H9 (cell line): ENCODE data around the gene GUCY1A1. TPM values are rescaled to one million over a fixed set of nuclear protein-coding genes. Genes with fewer than 3 reads are reported as not detected.

Experiments
- DNase-seq: peaks from one replicate; pipeline ENCODE4 v3.0.0-alpha.2; 2017
- H2AFZ ChIP-seq: one replicate; pipeline ENCODE4 v1.6.1; 2013; ENCODE audit warnings: mild to moderate bottlenecking, low read length, control low read depth, moderate library complexity
- H2AK5ac ChIP-seq: 2 replicates; pipeline ENCODE4 v1.6.1; 2013; ENCODE audit warnings: low read length, control low read depth, mixed read lengths; ENCODE audit not compliant: insufficient read length
- H2BK120ac ChIP-seq: one replicate; pipeline ENCODE4 v1.6.1; 2013; ENCODE audit warnings: low read depth, mild to moderate bottlenecking, low read length, control low read depth, inconsistent platforms; ENCODE audit not compliant: poor library complexity, severe bottlenecking
- H2BK12ac ChIP-seq: 2 replicates; pipeline ENCODE4 v1.6.1; 2013; ENCODE audit warnings: low read length, control low read depth, mixed read lengths, low read depth; ENCODE audit not compliant: insufficient read length
- H2BK15ac ChIP-seq: 2 replicates; pipeline ENCODE4 v1.6.1; 2013; ENCODE audit warnings: low read depth, low read length, control low read depth
- H2BK20ac ChIP-seq: one replicate; pipeline ENCODE4 v1.6.1; 2013; ENCODE audit warnings: low read depth, mild to moderate bottlenecking, low read length, control low read depth, inconsistent platforms; ENCODE audit not compliant: poor library complexity, severe bottlenecking
- H2BK5ac ChIP-seq: 2 replicates; pipeline ENCODE4 v1.6.1; 2013; ENCODE audit warnings: low read length, control low read depth, mixed read lengths; ENCODE audit not compliant: insufficient read length
- H3K14ac ChIP-seq: 2 replicates; pipeline ENCODE4 v1.6.1; 2013; ENCODE audit warnings: low read length, control low read depth; ENCODE audit not compliant: insufficient read depth
- H3K18ac ChIP-seq: 2 replicates; pipeline ENCODE4 v1.6.1; 2013; ENCODE audit warnings: low read depth, mild to moderate bottlenecking, mixed read lengths, low read length, control low read depth; ENCODE audit not compliant: insufficient read length
- H3K23ac ChIP-seq: 2 replicates; pipeline ENCODE4 v1.6.1; 2013; ENCODE audit warnings: low read length, control low read depth, mixed read lengths, low read depth; ENCODE audit not compliant: insufficient read length
- H3K23me2 ChIP-seq: 2 replicates; pipeline ENCODE4 v1.6.1; 2013; ENCODE audit warnings: low read depth, mild to moderate bottlenecking, mixed read lengths, low read length, control low read depth; ENCODE audit not compliant: insufficient read length, poor library complexity, severe bottlenecking
- H3K27ac ChIP-seq: 2 replicates; pipeline ENCODE4 v1.5.1; 2013; ENCODE audit warnings: low read length, control low read depth, mixed read lengths, low read depth; ENCODE audit not compliant: insufficient read length
- H3K27me3 ChIP-seq: 2 replicates; pipeline ENCODE4 v1.6.1; 2013; ENCODE audit warnings: low read length, control low read depth, inconsistent platforms; ENCODE audit not compliant: insufficient read depth
- H3K4ac ChIP-seq: 2 replicates; pipeline ENCODE4 v1.6.1; 2013; ENCODE audit warnings: low read depth, mild to moderate bottlenecking, control low read depth, inconsistent platforms, low read length, moderate library complexity
- H3K4me1 ChIP-seq: 2 replicates; pipeline ENCODE4 v1.6.1; 2013; ENCODE audit warnings: low read length, control low read depth, inconsistent platforms; ENCODE audit not compliant: insufficient read depth
- H3K4me2 ChIP-seq: 2 replicates; pipeline ENCODE4 v1.6.1; 2013; ENCODE audit warnings: low read length, control low read depth, mixed read lengths; ENCODE audit not compliant: insufficient read length, insufficient read depth
- H3K56ac ChIP-seq: 2 replicates; pipeline ENCODE4 v1.6.1; 2013; ENCODE audit warnings: low read depth, mild to moderate bottlenecking, mixed read lengths, low read length, control low read depth; ENCODE audit not compliant: insufficient read length
- H3K79me1 ChIP-seq: 2 replicates; pipeline ENCODE4 v1.6.1; 2013; ENCODE audit warnings: low read depth, mild to moderate bottlenecking, moderate library complexity, low read length, control low read depth, inconsistent platforms; ENCODE audit not compliant: insufficient read depth, poor library complexity, severe bottlenecking
- H3K79me2 ChIP-seq: 2 replicates; pipeline ENCODE4 v1.6.1; 2013; ENCODE audit warnings: low read length, control low read depth, inconsistent platforms; ENCODE audit not compliant: insufficient read depth
- H3K9ac ChIP-seq: 2 replicates; pipeline ENCODE4 v1.6.1; 2013; ENCODE audit warnings: low read length, control low read depth, mixed read lengths; ENCODE audit not compliant: insufficient read length; ENCODE audit errors: extremely low read depth
- H3K9me3 ChIP-seq: one replicate; pipeline ENCODE4 v1.6.1; 2013; ENCODE audit warnings: low read depth, low read length, inconsistent platforms; ENCODE audit not compliant: control insufficient read depth
- H3T11ph ChIP-seq: one replicate; pipeline ENCODE4 v1.6.1; 2013; ENCODE audit warnings: mild to moderate bottlenecking, low read length, control low read depth, inconsistent platforms
- H4K20me1 ChIP-seq: one replicate; pipeline ENCODE4 v1.6.1; 2013; ENCODE audit not compliant: control insufficient read depth, insufficient read length, insufficient read depth
- H4K5ac ChIP-seq: 2 replicates; pipeline ENCODE4 v1.6.1; 2013; ENCODE audit warnings: low read depth, mild to moderate bottlenecking, mixed read lengths, low read length, control low read depth; ENCODE audit not compliant: insufficient read length
- H4K8ac ChIP-seq: replicated peaks from 2 replicates; pipeline ENCODE4 v1.6.1; 2013; ENCODE audit warnings: low read length, control low read depth, mixed read lengths, low read depth; ENCODE audit not compliant: insufficient read length
- H4K91ac ChIP-seq: 2 replicates; pipeline ENCODE4 v1.6.1; 2013; ENCODE audit warnings: low read depth, mild to moderate bottlenecking, moderate library complexity, mixed read lengths, low read length, control low read depth; ENCODE audit not compliant: insufficient read length
- H3K27ac Mint-ChIP-seq, 3 experiments: 2 replicates in 2 of 3; 3 replicates in 1 of 3; pipeline ENCODE4 v1.8.0; 2020 to 2021; ENCODE audit warnings: mixed read lengths in 3 of 3, mild to moderate bottlenecking in 1 of 3, moderate library complexity in 1 of 3
- H3K27me3 Mint-ChIP-seq: 2 replicates; pipeline ENCODE4 v1.8.0; 2021; ENCODE audit warnings: low read depth, mild to moderate bottlenecking, moderate library complexity, mixed read lengths
- H3K36me3 Mint-ChIP-seq, 3 experiments: 2 replicates in 2 of 3; 3 replicates in 1 of 3; pipeline ENCODE4 v1.8.0; 2020 to 2021; ENCODE audit warnings: low read depth in 3 of 3, mixed read lengths in 3 of 3; ENCODE audit not compliant: insufficient read depth in 1 of 3
- H3K4me1 Mint-ChIP-seq, 2 experiments: 2 replicates each; pipeline ENCODE4 v1.8.0; 2020; ENCODE audit warnings: mixed read lengths in 2 of 2
- H3K4me3 Mint-ChIP-seq, 2 experiments: 2 replicates in 1 of 2; 3 replicates in 1 of 2; pipeline ENCODE4 v1.8.0; 2020 to 2021; ENCODE audit warnings: mild to moderate bottlenecking in 2 of 2, mixed read lengths in 2 of 2, moderate library complexity in 1 of 2
- H3K9me3 Mint-ChIP-seq, 2 experiments: 2 replicates in 1 of 2; 3 replicates in 1 of 2; pipeline ENCODE4 v1.8.0; 2020; ENCODE audit warnings: mild to moderate bottlenecking in 2 of 2, mixed read lengths in 2 of 2, moderate library complexity in 1 of 2
- CTCF ChIP-seq: fragments of 200-600 bp; sonication (generic); conservative IDR thresholded peaks from 3 replicates; pipeline ENCODE4 v1.8.0; 2021; ENCODE audit warnings: antibody characterized with exemption, mild to moderate bottlenecking
- WGBS: extraction: QIAGEN DNeasy Blood & Tissue Kit; methylation state at CpG from one replicate; pipeline ENCODE4 v1.1.7; 2013; ENCODE audit warnings: missing lambda C conversion rate, low lambda C conversion rate, mixed read lengths; ENCODE audit not compliant: insufficient read length; ENCODE audit errors: extremely low coverage; 5-methylcytosine and 5-hydroxymethylcytosine counted together
- total RNA-seq: library from RNA; stranded (reverse); gene quantifications from 2 replicates; pipeline ENCODE4 v1.2.1, GENCODE V29; 2021

GUCY1A1 gene
- total RNA-seq, 1 experiment from 2014 or later: not detected

- no peak overlapping the region for H3K27ac Mint-ChIP-seq
- H3K18ac ChIP-seq: no peak overlapping the region
- H3K4me3 Mint-ChIP-seq: no peak overlapping the region
- H3K9me3 ChIP-seq: no peaks in the 10 kb centered on the region
- H4K91ac ChIP-seq: no peak overlapping the region
- no peak overlapping the region for H3K56ac ChIP-seq
- no peaks in the 10 kb centered on the region for H3K36me3 Mint-ChIP-seq
- TF ChIP-seq CTCF: no peak
- no peaks in the 10 kb centered on the region for H3K27me3 ChIP-seq
- H3K9ac ChIP-seq: no peak overlapping the region
- no peaks in the 10 kb centered on the region for H3K4me1 ChIP-seq
- peaks cover 24% of the 10 kb centered on the region for H3K27me3 Mint-ChIP-seq
- no peak overlapping the region for H2BK20ac ChIP-seq
- H4K5ac ChIP-seq: no peak overlapping the region
- H3K4me2 ChIP-seq: no peak overlapping the region
- H3K4me1 Mint-ChIP-seq: peaks cover 3 to 9% of the 10 kb centered on the region in 2 experiments; a peak in 3 of 4 replicates
- H2AK5ac ChIP-seq: no peak overlapping the region
- H2BK5ac ChIP-seq: no peak overlapping the region
- H2BK15ac ChIP-seq: no peak overlapping the region
- H3K23me2 ChIP-seq: no peaks in the 10 kb centered on the region
- no peak for DNase-seq
- no CpG with 5 or more reads among the region's 2 CpGs for WGBS
- no peak overlapping the region for H3K23ac ChIP-seq
- H3K9me3 Mint-ChIP-seq: no peaks in the 10 kb centered on the region
- no peak overlapping the region for H3K27ac ChIP-seq
- H3K79me1 ChIP-seq: no peaks in the 10 kb centered on the region
- H3K14ac ChIP-seq: no peak overlapping the region
- H3K79me2 ChIP-seq: no peaks in the 10 kb centered on the region
- H4K8ac ChIP-seq: no peak overlapping the region
- no peak overlapping the region for H3K4ac ChIP-seq
- H3T11ph ChIP-seq: no peak overlapping the region
- no peak overlapping the region for H2BK12ac ChIP-seq
- no peak overlapping the region for H2BK120ac ChIP-seq
- H4K20me1 ChIP-seq: no peaks in the 10 kb centered on the region
- H2AFZ ChIP-seq: no peak overlapping the region
Measured at GRCh38 chr4:155678011-155678410, 11.4 kb downstream of the GUCY1A1 start.
